Measurements from ENCODE around the gene STEAP2.
"Not testable (repeated sequence)": the region's sequence is repeated elsewhere in the genome, so short reads cannot be mapped to it uniquely, and the experiment has no call there.

STEAP2 gene

GRCh38 chr7:90211391-90212148 is at the start of gene STEAP2:
Gene STEAP2 (plus strand): TSS chr7:90211740. CDS start chr7:90225083, 13,343 bp downstream.
- no peak for FAIRE-seq

DNA sequence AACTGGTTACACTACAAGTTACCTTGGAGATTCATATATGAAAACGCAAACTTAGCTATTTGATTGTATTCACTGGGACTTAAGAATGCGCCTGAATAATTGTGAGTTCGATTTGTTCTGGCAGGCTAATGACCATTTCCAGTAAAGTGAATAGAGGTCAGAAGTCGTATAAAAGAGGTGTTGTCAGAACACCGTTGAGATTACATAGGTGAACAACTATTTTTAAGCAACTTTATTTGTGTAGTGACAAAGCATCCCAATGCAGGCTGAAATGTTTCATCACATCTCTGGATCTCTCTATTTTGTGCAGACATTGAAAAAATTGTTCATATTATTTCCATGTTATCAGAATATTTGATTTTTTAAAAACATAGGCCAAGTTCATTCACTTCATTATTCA is 48.0 kb upstream of the STEAP2 start:
- no peak for FAIRE-seq

GRCh38 chr7:90165724-90166123 is 45.8 kb upstream of the STEAP2 start:
- FAIRE-seq = no peak

GRCh38 chr7:90166153-90166552 is 45.4 kb upstream of the STEAP2 start:
- FAIRE-seq = no peak

GRCh38 chr7:90167361-90167760 is 44.2 kb upstream of the STEAP2 start:
- FAIRE-seq = no peak

DNA sequence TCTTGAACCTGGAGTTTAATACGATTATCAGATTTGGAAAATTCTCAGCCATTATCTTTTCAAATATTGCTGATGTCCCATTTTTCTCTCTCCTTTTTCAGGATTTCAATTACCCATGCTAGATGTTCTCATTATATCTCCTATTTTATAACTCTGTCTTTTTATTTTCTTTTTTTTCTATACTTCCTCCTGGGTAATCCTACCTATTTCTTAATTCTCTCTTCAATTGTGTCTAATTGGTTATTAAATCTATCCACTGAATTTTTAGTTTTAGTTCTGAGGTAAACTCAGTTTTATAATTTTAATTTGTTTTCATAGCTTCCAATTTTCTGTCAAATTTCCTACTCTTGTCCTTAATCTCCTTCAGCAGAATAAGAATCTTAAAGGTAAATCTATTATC is 41.6 kb upstream of the STEAP2 start:
- FAIRE-seq = no peak

DNA sequence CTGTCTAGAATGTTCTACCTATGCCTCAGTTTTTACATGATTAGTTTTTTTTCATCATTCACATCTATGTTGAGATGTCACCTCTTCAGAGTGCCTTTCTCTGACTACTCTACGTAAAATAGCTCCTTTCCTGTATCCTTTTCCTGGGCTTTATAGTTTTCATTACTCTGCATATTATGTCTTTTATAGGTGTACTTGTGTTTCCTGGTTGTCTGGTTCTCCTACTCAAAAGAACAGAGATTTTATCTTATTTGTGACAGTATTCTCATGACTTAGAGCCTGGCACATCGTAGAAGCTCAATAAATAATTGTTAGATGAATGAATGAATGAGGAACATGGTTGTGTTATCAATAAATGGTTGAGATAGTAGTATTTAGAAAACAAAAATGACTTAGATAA is 39.4 kb upstream of the STEAP2 start:
- FAIRE-seq = no peak

- FAIRE-seq = no peak
Measured at GRCh38 chr7:90172624-90173023, 38.9 kb upstream of the STEAP2 start.

GRCh38 chr7:90173127-90173844 is 38.3 kb upstream of the STEAP2 start:
- no peak for FAIRE-seq

GRCh38 chr7:90175667-90176066 is 35.9 kb upstream of the STEAP2 start:
- FAIRE-seq = no peak

DNA sequence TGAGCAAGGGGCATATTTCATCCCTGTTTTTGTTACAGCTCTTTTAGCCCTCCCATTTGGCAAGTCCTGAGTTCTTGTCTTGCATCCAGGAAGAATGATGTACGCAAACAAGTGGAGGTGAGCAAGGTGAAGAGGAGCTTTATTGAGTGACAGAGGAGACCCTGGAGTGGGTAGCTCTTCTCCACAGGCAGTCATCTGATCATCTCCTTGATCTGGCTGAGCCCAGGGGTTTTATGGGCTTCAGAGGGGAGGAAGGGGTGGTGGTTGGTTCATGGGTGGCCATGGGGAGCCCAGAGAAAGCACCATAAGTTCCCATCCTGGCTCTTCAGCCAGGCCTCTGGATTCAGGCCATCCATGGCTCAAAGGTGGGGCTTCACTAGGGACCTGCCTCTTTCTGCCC is 35.3 kb upstream of the STEAP2 start:
- no peak for FAIRE-seq

DNA sequence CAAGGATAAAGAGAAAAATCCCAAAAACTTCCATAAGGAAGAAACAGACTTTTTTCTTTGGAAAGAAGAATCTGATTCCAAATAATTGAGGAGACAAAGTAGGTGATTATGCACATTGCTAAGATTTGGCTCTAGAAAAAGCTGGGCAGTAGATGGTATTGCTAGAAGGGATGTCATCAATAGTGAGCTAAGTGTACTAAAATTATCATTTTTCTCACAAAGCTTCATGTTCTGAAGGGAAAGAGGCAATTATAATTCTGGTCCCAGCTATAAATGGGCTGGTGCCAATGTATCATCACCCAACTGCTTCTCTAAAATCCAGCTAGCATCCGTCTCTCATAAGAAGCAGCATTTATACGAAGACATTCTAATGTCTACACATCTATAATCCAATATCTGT is 33.4 kb upstream of the STEAP2 start:
- FAIRE-seq = no peak

DNA sequence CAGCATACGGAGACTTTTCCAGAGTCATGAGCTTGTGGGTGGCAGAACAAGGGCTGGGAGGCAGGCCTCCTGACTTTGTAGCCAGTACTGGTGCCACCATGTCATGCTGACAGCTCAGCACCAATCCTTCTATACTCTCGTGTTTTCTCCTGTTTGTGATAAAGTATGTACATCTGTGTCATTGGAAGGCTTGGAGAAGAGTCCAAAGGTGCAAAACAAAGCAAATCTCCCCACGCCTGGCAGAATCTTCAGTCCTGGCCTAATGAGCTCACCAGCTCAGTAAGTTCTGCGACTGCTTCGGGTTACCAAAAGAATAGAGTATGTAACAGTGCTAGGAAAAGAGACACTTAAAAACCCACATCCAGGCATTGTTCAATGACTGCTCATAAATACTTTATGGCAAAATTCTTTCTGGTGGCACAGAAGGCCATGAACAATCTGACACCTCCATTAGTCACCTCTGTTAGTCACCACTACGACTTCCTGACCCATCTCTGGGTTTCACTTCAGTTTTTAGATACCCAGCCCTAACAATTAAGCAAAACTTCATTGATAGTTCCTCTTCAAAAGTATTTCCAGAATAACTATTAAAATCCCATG is 32.8 kb upstream of the STEAP2 start:
- no peak for FAIRE-seq

DNA sequence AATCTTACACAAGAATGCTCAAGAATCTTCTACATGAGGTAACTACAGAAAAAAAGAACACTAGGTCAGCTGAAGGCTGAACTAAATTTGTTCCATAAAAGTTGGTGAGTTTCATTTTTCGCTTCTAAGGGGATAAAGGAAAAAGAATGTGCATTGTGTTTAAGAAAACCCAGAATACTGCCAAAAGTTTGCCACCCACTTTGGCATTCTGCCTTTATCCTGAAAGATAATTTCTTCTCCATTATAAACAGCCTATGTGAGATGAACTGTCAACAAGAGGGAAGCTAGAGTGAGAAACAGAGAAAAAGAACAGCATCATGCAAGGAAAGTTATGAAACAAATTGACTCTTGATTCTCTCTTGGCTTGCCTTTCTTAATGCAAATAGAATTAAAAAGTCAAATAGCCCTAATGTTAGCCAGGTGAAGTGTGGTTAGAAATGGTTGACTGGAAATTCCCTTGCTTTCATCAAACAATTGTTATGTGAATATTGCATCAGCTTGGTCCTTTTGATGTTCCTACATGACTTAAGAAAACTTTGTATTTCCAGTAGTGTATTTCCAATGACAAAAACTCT is 31.4 kb upstream of the STEAP2 start:
- FAIRE-seq = no peak

DNA sequence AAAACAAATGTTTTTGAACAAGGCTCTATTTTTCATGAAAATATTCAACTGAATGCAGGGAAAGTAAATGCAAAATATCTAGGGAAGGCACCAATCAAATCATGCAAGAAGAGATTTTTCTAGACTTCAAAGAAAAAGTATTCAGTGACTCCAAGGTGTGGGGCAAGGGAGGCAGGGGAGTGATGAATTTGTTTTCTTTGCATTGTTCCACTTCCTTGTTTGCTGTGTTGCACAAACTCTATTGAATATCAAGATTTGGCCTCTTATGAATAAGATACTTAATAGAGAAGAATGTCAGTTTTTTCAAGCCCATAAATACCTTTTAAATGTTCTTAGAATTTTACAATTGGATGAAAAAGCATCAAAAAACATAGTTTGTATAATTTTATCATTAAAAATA is 30.9 kb upstream of the STEAP2 start:
- FAIRE-seq = no peak

DNA sequence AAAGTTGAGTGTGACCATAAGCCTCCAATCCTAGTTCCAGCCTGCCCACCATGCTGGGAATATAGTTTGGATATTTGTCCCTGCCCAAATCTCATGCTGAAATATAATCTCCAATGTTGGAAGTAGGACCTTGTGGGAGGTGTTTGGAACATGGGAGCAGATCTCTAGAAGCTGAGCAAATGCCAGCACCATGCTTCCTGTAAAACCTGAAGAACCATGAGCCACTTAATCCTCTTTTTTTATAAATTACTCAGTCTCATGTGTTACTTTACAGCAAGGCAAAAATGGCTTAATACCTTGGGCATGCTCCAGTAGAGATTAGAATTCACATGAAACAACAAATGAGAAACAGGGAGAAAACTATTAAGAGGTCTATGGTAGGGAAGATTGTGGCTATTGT is 30.1 kb upstream of the STEAP2 start:
- no peak for FAIRE-seq

DNA sequence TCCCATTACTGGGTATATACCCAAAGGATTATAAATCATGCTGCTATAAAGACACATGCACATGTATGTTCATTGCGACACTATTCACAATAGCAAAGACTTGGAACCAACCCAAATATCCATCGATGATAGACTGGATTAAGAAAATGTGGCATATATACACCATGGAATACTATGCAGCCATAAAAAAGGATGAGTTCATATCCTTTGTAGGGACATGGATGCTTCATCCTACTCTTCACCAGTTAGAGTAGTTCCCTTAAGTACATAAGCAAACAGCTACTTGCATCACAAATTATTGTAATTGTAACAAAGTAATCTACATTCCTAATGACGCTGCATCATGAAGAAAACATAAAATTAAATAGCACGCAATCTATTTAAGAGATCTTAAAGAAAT is 25.2 kb upstream of the STEAP2 start:
- not testable (repeated sequence) for FAIRE-seq

DNA sequence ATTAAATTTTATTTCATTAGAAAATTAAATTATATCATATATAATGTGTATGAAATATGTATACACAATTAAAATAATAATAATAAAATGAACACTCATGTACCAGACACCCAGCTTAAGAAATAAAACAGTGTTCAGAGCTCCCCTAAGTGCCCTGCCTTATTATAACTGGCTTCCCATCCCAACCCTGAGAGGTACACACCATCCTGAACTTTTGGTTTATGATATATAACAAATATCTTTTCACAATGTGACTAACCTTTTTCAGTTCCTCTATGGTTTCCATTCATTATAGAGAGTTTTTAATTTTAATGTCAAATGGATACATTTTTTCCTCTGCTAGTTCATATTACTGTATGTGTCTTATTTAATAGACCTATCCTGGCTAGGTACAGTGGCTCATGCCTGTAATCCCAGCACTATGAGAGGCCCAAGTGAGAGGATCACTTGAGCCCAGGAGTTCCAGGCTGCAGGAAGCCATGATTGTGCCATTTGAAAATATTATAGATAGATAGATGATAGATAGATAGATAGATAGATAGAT is 24.0 kb upstream of the STEAP2 start:
- peak; percentile 53 for FAIRE-seq

DNA sequence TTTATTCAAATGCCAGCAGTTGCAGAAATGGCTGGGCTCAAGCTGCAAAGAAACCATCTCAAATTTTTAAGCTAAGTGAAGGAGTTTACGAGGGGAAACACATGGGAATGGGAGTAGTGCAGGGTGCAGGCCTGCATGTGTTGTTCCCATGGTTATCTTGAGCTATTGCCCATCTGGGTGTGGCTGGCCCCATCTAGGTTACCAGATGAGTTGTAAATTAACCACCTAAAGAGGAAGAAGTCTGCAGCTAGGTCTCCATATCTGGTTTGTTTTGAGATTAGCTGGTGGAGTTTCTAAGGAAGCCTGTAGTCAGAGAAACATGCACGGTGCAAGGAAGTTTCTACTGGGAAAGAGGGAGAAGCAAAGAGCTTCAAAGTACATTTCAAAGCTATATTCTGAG is 23.3 kb upstream of the STEAP2 start:
- FAIRE-seq = no peak

- no peak for FAIRE-seq
Measured at GRCh38 chr7:90190995-90191394, 20.5 kb upstream of the STEAP2 start.

DNA sequence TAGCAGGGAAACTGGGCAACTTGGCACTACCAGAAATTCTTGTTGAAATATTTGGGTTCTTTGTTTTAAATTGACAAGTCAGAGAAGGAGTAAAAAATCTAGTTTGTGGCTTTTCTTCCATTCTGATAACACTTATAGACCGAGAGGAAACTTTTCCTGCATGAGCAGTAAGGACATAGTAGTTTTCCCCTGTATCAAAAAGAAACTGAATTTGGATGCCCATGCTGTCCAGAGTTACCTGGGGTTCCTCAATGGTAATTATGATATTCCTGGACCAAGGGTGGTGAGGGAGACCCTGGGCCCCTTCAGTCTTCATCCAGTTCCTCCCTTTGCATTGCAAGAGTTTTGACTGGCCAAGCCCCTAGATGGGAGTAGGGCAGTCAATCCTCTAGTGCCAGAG is 19.9 kb upstream of the STEAP2 start:
- no peak for FAIRE-seq

DNA sequence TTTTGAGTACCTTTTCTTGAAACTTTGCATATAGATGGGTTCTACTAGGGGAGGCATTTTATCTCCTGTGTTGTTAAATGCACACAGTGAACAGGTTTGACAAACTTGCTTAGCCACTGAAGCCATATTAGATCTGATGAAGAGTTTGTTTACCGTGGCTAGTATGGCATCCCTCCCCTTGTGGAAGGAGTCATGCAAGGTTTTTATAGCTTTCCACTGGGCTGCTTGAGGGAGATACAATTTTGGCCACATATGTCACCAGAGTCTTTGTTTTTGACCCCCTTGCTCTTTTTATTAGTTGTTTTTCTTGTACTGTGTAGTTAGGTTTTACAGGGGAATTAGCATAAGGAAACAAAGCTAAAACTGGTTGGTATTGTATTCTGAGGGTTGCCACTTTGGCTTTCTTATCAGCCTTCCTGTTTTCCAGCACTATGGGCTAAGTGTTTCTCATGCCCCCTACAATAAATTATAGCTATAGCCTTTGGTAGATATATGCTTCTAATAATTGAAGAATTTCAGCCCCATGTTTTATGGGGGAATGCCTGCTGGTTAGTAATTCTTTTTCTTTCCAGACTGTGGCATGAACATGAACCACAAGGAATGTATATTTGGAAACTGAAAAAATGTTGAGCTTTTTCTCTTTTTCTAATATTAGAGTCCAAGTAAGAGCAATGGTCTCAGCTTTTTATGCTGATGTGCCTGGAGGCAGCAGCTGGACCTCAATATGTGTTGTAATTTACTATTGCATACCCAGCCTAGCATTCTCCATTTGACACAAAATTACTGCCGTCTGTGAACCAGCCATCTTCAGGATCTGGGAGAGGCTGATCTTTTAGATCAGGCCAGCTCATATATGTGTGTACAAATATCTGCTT is 18.4 kb upstream of the STEAP2 start:
- FAIRE-seq = no peak

All from islet of Langerhans (tissue), 1 donor.